Motor neuron (in vitro differentiated cells): ENCODE data around the gene MYO5A. TPM values are rescaled to one million over a fixed set of nuclear protein-coding genes. Genes with fewer than 3 reads are reported as not detected.
"Not testable (repeated sequence)": the region's sequence is repeated elsewhere in the genome, so short reads cannot be mapped to it uniquely, and the experiment has no call there.

Experiments used
- ATAC-seq, 8 experiments: fragments of 200-7000 bp; cut with Tn5 transposase; replicated peaks in 6 of 8; 2 replicates each; pipeline ENCODE4 v1.8.0; 2021; ENCODE audit warnings: mild to moderate bottlenecking in 8 of 8, moderate library complexity in 8 of 8
- H3K27ac ChIP-seq, 2 donors: fragments of 250-450 bp; sonication (Bioruptor Pico); 2 replicates each; pipeline ENCODE4 v1.9.0; 2021; ENCODE audit warnings: antibody characterized with exemption in 2 of 2, mild to moderate bottlenecking in 2 of 2, moderate library complexity in 1 of 2
- H3K4me1 ChIP-seq, 2 donors: fragments of 250-450 bp; sonication (Bioruptor Pico); replicated peaks in 1 of 2; 2 replicates each; pipeline ENCODE4 v1.6.1; 2021; ENCODE audit warnings: antibody characterized with exemption in 2 of 2, mild to moderate bottlenecking in 2 of 2, moderate library complexity in 1 of 2
- H3K4me3 ChIP-seq, 5 donors: fragments of 250-450 bp; sonication (Bioruptor Pico); 2 replicates each; pipeline ENCODE4 v1.9.0; 2021; ENCODE audit warnings: antibody characterized with exemption in 5 of 5, mild to moderate bottlenecking in 5 of 5, moderate library complexity in 4 of 5
- WGBS, 10 experiments: fragments of 450-650 bp; shearing (Covaris generic); methylation state at CpG; one replicate each; pipeline ENCODE4 v1.0.0; 2022; 5-methylcytosine and 5-hydroxymethylcytosine counted together
- in situ Hi-C, 9 experiments: fragments of 400-800 bp; cut with MboI; loops; one replicate each; pipeline ENCODE4 v1.15.0; 2021; ENCODE audit warnings: low sequenced_read_pairs in 9 of 9, low pct_unique_long_range_greater_than_20kb in 2 of 9; ENCODE audit not compliant: unreplicated experiment in 9 of 9
- total RNA-seq, 8 experiments: library from RNA; unstranded; fragments of 300-600 nt; gene quantifications; 2 replicates each; pipeline versions ENCODE4 v1.2.3 to v1.2.4, GENCODE V29; 2022

The MYO5A gene
- total RNA-seq, 8 experiments from 2014 or later = 8.3 to 74.1 (median 39.8) TPM

DNA sequence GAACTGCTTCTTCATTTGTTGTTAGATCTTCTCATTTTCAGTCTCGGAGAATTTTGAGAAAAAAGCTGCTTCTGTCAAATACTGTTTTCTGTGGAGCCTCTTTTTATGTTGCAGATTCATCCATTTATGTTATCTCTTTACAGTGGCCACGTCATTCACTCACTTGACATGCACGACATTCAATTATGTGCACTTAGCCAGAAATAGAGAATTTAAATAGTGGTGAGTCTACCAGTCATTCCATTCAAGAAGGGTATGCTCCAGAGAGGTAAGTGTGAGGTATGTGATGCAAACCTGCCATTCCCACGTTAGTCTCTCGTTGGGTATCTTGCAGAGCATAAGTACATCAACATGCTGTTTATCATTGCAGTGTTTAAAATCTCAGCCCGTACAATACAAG lies 30.3 kb upstream of the MYO5A start:
- Histone ChIP-seq H3K27ac (no peak overlapping the region), H3K4me1 (no peaks in the 10 kb centered on the region), H3K4me3 (no peak overlapping the region)
- in situ Hi-C loops = no loop called here
- 83 to 100% (median 93%) methylated on average over 2 to 6 of the region's 6 CpGs; no CpG with 5 or more reads in 1 of the 10 experiments for WGBS, 10 experiments
- ATAC-seq = no peak

- Histone ChIP-seq H3K4me1 (no peaks in the 10 kb centered on the region), H3K4me3 (no peak overlapping the region), H3K27ac (no peak overlapping the region)
- in situ Hi-C loops = no loop called here
- peak in 7 of 8 experiments; percentile 63 to 90 (median 85) for ATAC-seq
- 67 to 100% (median 90%) methylated on average over 2 to 5 of the region's 5 CpGs for WGBS, 10 experiments
Observed at GRCh38 chr15:52558196-52558595, 29.5 kb upstream of the MYO5A start.

DNA sequence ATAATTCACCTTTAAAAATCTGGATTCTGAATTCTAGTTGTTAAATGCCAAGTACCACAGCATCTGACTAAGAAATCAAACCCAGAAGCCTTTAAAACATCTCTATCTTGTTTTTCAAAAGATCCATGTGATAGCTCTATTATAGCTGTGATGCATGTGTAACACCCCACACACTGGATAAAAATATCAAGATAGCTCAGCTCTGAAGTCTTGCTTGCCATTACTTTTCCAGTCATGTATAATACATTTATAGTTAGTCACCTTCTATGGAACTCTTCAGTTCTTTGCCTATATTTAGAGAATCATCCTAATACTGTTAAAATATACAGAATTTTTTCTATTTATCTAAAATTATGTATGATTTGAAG lies 28.6 kb upstream of the MYO5A start:
- Histone ChIP-seq H3K4me1 (no peaks in the 10 kb centered on the region), H3K4me3 (no peak overlapping the region), H3K27ac (no peak overlapping the region)
- peak in 1 of 8 experiments; percentile 14 for ATAC-seq
- in situ Hi-C loops = no loop called here

DNA sequence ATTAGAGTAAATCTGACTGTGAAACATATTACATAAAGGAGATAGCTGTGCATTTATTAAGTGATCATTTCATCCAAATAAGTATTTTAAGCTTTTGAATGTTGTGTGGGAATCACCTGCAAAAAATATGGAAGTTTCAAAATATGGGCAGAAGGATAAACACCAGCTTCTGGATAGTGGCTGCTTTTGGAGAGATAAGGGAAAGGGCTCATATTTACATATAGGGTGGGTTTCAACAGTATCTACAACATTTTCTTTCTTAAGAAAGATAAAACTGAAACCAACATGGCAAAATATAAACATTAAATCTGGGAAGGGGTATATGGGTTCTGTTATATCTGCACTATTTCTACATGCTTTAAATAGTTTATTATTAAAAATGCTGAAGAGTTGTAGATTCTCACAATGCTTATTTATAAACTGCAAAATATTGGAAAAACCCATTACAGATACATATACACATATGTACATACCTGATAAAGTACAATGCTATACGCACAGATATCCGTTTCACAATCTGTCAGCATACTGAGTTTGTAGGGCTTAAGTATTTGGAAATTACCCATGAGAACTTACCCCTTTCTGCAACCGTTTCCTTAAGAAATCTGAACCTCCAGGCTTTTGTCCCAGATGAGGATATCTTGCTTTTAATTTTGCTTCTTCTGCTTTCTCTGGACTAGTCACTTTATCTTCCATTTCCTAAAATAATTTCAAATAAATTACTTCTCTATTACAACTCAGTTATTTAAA lies 28.0 kb upstream of the MYO5A start:
- no peak for ATAC-seq
- in situ Hi-C loops = no loop called here
- Histone ChIP-seq H3K27ac (no peak overlapping the region), H3K4me1 (no peaks in the 10 kb centered on the region), H3K4me3 (no peak overlapping the region)
- WGBS, 10 experiments = 15 to 100% (median 94%) methylated on average over 1 to 3 of the region's 3 CpGs

DNA sequence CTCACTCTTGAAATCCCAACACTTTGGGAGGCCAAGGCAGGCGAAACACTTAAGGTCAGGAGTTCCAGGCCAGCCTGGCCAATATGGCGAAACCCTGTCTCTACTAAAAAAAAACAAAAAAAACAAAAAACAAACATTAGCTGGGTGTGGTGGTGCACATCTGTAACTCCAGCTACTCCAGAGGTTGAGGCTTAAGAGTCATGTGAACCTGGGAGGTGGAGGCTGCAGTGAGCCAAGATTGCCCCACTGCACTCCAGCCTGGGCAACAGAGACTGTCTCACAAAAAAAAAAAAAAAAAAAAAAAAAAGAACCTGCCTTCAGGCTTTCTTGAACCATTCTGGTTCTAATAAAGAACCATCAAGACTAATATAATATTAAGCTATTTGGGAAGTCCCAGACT lies 23.6 kb upstream of the MYO5A start:
- Histone ChIP-seq H3K4me1 (no peaks in the 10 kb centered on the region), H3K27ac (no peak overlapping the region), H3K4me3 (no peak overlapping the region)
- in situ Hi-C loops = no loop called here
- 71 to 100% (median 100%) methylated on average over 1 to 2 of the region's 2 CpGs; no CpG with 5 or more reads in 5 of the 10 experiments for WGBS, 10 experiments
- ATAC-seq = no peak

DNA sequence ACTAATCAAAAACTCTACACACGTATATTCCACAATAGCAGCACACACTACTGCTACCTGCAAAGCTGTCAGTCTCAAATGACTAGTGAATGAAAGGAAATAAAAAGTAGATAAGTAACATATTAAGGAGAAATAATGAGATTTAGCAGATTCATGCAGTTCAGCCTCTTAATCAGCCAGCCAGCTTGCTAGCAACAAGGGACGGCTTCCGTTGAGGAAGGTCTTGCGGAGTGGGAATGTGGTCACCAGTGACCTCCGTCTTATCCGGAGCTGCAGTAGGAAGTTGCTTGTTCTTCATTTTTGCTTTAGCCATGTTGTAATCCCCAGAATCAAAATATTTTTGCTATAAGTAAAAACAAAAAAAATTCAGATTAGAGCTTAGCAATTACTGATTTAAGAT lies 23.1 kb upstream of the MYO5A start:
- in situ Hi-C loops = no loop called here
- 93 to 100% (median 100%) methylated on average over 2 to 6 of the region's 6 CpGs; no CpG with 5 or more reads in 1 of the 10 experiments for WGBS, 10 experiments
- ATAC-seq = no peak
- no peak overlapping the region for H3K27ac ChIP-seq
- H3K4me1 ChIP-seq = no peaks in the 10 kb centered on the region
- no peak overlapping the region for H3K4me3 ChIP-seq

- H3K4me1 ChIP-seq, H3K27ac ChIP-seq, ATAC-seq, in situ Hi-C loops, H3K4me3 ChIP-seq: not testable (repeated sequence)
- 75 to 100% (median 100%) methylated on average over 1 of the region's 1 CpG; no CpG with 5 or more reads in 4 of the 10 experiments for WGBS, 10 experiments
Observed at GRCh38 chr15:52551186-52551585, 22.5 kb upstream of the MYO5A start.

DNA sequence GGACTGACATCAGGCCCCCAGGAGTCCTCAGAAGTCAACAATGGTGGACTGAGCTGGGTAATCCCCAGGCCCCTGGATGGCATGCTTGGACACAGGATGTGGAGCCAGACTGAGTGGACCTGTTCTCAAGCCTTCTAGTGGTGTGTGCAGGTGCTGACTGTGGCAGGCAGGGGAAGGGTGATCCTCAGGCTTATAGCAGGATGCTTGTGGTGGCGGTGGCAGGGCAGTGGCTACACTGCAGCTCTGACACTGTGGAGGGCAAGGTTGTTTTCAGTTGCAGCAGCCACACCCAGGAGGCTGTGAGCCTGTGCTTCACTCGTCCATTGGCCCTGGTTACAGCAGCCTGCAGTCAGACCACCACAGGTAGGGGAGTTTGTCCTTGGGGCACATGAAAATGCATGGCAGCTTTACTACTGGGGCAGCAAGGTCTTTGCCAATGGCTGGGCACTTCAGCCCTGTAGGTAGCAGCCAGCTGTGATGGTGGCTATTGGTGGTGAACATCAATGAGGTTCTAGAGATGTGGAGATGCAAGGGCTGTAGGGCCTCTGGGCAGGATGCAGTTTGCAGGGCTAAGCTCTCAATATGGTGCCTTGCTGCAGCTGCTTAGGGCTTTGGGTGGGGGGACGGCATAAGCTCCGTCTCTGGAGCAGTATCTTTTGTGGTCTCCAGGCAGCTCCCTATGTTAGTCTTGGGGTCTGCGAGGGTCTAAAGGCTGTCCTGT lies 17.5 kb upstream of the MYO5A start:
- Histone ChIP-seq H3K27ac (no peak overlapping the region), H3K4me1 (no peaks in the 10 kb centered on the region), H3K4me3 (no peak overlapping the region)
- in situ Hi-C loops = loop anchor here in 1 of 9 experiments (25.0 kb wide), 1 partner anchor 159 kb away; no protein-coding TSS in a partner anchor
- peak in 3 of 8 experiments; percentile 17 to 31 (median 24) for ATAC-seq
- 90 to 100% (median 97%) methylated on average over 1 to 3 of the region's 5 CpGs; no CpG with 5 or more reads in 6 of the 10 experiments for WGBS, 10 experiments

- no peaks in the 10 kb centered on the region for H3K4me1 ChIP-seq
- H3K4me3 ChIP-seq = no peak overlapping the region
- no peak for ATAC-seq
- 44 to 100% (median 64%) methylated on average over 1 to 3 of the region's 3 CpGs; no CpG with 5 or more reads in 4 of the 10 experiments for WGBS, 10 experiments
- H3K27ac ChIP-seq = no peak overlapping the region
- in situ Hi-C loops = loop anchor here in 1 of 9 experiments (25.0 kb wide), 1 partner anchor 153 kb away; no protein-coding TSS in a partner anchor
Observed at GRCh38 chr15:52540374-52541012, 11.8 kb upstream of the MYO5A start.

DNA sequence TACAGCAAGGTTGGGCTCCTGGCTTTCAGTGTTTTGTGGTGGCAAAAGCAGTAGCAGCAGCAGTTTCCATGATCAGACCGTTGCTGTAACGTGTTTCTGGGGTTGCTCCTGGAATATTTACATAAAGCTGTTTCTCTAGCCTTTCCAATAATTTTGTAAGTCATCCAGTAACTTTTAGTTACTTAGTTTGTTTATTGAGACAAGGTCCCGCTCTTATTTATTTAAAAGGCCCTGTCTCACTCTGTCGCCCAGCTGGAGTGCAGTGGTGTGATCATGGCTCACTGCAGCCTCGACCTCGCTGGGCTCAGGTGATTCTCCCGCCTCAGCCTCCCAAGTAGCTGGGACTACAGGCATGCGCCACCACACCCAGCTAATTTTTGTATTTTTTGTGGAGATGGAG lies 8.8 kb upstream of the MYO5A start:
- no peak overlapping the region for H3K4me3 ChIP-seq
- no peaks in the 10 kb centered on the region for H3K4me1 ChIP-seq
- no peak overlapping the region for H3K27ac ChIP-seq
- WGBS, 10 experiments = 83 to 100% (median 94%) methylated on average over 1 to 8 of the region's 8 CpGs; no CpG with 5 or more reads in 1 of the 10 experiments
- in situ Hi-C loops = loop anchor here in 1 of 9 experiments (25.0 kb wide), 1 partner anchor 150 kb away; no protein-coding TSS in a partner anchor
- no peak for ATAC-seq

DNA sequence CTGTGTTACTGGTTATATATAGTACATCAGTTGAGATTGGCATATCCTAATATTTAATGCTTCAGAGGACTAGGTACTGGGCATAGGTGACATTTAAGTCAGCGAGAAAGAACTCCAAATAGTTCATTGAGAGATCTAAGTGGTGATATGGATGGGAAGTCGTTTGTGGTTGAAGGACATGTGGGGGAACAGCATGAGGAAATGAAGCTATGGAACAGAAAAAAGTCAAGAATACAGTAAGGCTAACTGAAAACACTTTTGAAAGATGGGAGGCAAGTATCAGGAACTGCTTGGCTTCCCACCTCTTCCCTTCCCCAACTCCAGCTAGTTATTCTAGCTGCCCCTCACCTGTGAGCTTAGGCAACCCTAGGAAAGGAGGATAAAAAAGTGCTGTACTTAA lies 3.7 kb upstream of the MYO5A start:
- H3K4me1 ChIP-seq = peaks cover 2% of the 10 kb centered on the region in 2 donors
- no peak for ATAC-seq
- no peak overlapping the region for H3K27ac ChIP-seq
- 0 to 100% (median 82%) methylated on average over 1 to 2 of the region's 2 CpGs; no CpG with 5 or more reads in 3 of the 10 experiments for WGBS, 10 experiments
- in situ Hi-C loops = loop anchor here in 1 of 9 experiments (25.0 kb wide), 1 partner anchor 145 kb away; no protein-coding TSS in a partner anchor
- H3K4me3 ChIP-seq = no peak overlapping the region

- Histone ChIP-seq H3K27ac (no peak overlapping the region), H3K4me3 (peak overlapping the region; percentile 66 to 84 (median 80)), H3K4me1 (peaks cover 2 to 8% of the 10 kb centered on the region in 2 donors)
- in situ Hi-C loops = loop anchor here in 1 of 9 experiments (25.0 kb wide), 1 partner anchor 143 kb away; no protein-coding TSS in a partner anchor
- 12 to 80% (median 50%) methylated on average over 1 to 11 of the region's 11 CpGs; no CpG with 5 or more reads in 1 of the 10 experiments for WGBS, 10 experiments
- no peak for ATAC-seq
Observed at GRCh38 chr15:52529940-52530339, 1.3 kb upstream of the MYO5A start.
